NCI-H1694 (cell line): ENCODE data around the gene PELI2.
A peak's percentile ranks its signal among the peaks of the same experiment; 100 is the strongest.

Source experiments
- DNase-seq: peaks from one replicate; lab custom pipeline; 2025; lab: John Stamatoyannopoulos, UW

PELI2 gene

GRCh38 chr14:56172571-56172971 lies 54.4 kb downstream of the PELI2 start:
- DNase-seq = no peak

GRCh38 chr14:56173365-56173922 lies 55.2 kb downstream of the PELI2 start:
- DNase-seq = no peak

DNA sequence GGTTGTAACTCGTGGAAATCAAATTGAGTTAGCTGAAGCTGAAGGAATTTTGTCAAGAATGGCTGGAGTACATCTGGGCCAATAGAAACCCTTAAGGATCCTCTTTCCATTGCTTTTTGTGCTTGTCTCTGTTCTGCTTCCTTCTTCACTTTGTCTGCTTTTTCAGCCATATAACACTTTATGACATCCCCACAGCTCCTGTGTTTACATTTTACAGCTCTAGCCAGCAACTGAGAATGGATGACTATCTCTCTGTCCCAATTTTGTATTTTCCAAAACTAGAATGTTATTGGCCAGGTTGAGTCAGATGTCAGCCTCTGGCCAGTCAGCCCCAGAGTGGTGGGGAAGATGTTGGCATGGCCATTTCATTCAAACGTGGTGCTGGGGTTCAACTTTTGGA lies 57.6 kb downstream of the PELI2 start:
- DNase-seq = no peak

- DNase-seq = no peak
Measured at GRCh38 chr14:56176530-56176929, 58.3 kb downstream of the PELI2 start.

DNA sequence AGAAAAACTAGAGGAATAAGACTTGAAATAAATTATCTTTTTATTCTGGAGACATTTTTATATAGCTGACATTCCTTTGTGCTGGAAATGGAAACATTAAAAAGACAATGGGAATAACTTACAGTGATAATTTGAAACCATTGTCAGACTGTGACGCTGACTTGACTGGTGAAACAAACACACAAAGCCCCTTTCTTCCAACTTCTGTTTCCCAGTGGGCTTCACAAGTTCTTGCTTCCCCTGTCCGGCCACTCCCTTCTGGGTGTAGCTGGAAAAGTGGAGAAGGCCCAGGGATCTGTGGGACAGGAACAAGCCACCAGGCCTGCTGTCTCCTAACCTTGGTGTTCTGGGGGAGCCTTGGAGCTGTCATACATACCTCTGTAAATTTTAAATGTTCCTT lies 58.8 kb downstream of the PELI2 start:
- DNase-seq = no peak

- no peak for DNase-seq
Measured at GRCh38 chr14:56180754-56181542, 62.7 kb downstream of the PELI2 start.

GRCh38 chr14:56181681-56182085 lies 63.5 kb downstream of the PELI2 start:
- peak; percentile 21 for DNase-seq

DNA sequence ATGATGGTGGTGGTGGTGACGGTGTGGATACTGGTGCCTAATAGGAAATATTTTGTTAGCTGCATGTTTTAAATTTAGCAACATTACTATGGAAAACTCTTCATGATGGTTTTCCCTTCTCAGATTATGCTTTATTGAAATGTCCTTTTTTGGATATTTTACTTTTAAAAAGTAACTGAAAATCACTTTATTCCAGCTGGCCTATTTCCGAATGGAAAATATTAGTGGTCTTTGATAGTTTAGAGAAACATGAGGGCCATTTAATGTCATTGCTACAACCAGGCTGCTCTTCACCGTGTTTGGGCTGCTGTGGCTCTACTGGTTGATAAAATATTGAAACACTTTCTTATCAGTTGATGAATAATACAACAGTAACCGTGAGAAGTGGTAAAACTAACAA lies 64.2 kb downstream of the PELI2 start:
- DNase-seq = no peak

DNA sequence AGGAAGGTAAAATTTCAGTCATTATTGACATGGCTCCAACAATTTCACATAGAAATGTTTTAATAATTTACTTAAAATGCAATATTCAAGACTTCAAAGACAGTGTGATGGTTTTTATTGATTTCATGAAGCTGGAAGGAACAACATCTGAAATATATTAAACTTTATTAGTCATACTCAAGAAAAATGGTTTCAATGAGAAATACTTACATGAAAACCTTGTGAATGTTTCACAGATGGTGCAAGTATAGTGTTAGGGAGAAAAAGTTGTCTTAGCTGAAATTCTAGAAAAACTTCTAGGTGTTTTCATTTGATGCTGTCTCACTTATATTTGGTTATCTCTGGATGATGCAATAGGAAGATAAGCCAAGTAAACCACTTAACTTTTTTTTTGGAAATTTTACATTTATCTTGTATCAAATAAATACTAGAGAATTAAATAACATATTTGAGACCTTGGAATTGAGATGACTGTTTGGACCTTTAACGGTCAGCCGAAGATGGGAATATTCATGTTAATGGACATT lies 65.5 kb downstream of the PELI2 start:
- DNase-seq = no peak

DNA sequence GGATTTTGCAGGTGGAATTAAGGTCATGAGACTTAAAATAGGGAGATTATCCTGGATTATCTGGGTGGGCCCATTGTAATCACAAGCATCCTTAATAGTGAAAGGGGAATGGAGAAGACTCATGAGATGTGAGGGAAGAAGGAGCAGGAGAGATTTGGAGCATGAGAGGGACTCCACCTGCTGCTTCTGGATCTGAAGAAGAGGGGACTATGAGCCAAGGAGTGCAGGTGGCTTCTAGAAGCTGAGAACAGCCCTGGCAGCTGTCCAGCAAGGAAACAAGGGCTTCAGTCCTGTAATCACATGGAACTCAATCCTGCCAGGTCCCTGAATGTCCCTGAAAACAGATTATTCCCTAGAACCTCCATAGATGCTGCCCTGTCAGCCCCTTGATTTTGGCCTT lies 67.8 kb downstream of the PELI2 start:
- DNase-seq = no peak

GRCh38 chr14:56187736-56188135 lies 69.5 kb downstream of the PELI2 start:
- DNase-seq = no peak

- no peak for DNase-seq
Measured at GRCh38 chr14:56189307-56189706, 71.1 kb downstream of the PELI2 start.

DNA sequence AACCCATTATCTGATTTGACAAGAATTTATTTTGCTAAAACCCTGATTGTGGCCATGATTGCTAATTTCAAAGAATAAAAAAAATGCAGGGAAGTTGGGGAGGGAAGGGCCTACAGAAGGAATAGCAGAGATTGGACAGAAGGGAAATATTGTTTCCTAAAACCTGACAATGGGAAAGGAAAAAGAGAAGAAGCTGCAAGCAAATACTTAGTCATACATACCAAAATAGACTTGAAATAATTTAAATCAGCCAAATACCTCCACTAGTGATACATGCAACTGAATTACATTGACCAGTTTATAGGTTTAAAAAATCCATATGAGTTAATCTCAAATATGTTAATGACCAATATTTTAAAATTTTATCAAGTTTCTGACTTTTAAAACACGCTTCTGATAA lies 75.1 kb downstream of the PELI2 start:
- DNase-seq = no peak

- DNase-seq = no peak
Measured at GRCh38 chr14:56194042-56194441, 75.8 kb downstream of the PELI2 start.

GRCh38 chr14:56195223-56195622 lies 77.0 kb downstream of the PELI2 start:
- DNase-seq = no peak

DNA sequence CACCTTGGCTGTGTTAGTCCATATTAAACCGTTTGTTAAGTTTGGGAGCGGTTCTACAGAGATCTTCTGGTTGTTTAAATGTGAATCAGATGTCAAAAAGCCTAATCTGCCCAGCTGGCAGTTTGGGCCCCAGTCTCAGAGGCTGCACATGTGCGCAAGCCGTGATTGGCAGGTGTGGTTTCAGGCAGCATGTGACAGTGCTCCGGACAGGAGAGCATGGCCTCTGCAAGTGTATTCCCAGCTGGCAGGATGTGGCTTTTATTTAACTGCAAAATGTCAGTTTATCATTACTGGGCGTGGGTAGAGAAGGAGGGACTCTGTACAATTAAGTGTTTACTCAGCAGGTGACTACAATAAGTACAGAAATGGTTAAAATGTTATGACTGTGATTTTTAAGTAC lies 77.5 kb downstream of the PELI2 start:
- DNase-seq = no peak

GRCh38 chr14:56196274-56196673 lies 78.1 kb downstream of the PELI2 start:
- DNase-seq = no peak

DNA sequence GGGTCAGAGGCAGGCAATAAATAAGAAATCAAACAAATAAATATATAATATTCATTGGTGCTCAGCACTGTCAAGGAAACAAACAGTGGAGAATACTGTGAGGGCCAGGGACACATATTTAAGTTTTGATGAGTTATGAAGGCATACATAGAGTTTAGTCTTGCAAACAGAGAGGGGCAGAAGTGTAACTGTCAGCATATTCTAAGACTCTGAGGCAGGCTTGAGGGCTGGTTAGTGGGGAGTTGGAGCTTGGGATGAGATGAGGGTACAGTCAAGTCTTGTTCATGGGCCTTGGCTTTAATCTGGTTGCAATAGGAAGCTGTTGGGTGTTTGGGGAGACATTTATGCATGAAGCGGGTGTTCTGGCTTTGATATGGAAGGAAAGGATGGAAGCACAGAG lies 78.9 kb downstream of the PELI2 start:
- no peak for DNase-seq

DNA sequence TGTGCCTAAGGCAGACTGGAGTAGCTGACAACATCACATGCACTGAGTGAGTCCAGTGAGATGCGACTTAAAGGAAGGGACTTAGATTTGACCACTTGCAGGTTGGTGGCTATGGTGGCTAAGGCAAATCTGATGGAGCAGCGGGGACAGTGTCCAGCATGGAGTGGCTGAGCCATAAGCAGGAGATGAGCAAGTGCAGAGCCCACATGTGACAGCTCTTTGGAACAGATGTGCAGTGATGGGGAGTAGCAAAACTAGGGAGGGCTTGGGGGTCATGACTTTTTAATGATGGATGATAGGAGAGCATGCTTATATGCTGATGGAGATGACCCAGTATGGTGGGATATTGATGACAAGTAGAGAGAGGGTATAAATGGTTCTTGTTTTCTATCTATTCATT lies 80.2 kb downstream of the PELI2 start:
- DNase-seq = no peak

DNA sequence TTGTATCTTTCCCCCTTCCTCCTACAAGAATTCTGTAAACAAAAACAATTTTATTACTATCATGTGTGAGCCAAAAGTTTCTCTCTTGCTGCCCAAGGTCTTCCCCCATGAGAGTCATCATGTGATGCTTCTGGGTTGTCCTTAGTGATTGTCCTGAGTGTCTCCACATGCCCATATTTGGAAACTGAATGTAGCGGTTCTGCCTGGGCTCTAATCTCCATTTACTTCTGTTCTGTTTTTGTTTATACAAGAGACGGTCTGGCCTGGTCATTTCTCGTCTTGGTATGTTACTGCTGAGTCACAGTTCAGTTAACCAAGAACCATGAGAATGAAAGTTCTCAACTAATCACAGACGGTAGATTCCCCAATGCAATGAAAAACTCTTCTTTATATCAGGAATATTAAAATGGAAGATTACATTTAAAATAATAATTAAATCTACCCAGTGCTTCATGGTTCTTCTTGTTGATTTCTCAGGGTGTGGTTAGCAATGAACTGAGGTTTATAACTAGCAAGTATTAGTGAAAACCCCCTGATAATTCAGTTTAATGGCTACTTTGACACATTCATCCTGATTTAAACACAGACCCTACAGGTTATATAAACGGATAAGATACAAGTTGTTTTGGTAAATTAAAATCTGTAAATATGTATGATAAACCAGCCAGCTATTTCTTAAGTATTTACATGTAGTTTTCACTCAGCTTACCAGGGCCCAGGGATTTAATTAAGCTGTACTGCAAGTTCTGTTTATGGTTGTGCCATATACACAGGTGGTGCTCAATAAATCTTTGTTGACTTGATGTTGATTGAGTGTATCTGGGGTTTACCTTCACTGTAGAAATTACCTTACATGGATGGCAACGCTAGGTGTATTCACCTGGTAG lies 81.1 kb downstream of the PELI2 start:
- no peak for DNase-seq

DNA sequence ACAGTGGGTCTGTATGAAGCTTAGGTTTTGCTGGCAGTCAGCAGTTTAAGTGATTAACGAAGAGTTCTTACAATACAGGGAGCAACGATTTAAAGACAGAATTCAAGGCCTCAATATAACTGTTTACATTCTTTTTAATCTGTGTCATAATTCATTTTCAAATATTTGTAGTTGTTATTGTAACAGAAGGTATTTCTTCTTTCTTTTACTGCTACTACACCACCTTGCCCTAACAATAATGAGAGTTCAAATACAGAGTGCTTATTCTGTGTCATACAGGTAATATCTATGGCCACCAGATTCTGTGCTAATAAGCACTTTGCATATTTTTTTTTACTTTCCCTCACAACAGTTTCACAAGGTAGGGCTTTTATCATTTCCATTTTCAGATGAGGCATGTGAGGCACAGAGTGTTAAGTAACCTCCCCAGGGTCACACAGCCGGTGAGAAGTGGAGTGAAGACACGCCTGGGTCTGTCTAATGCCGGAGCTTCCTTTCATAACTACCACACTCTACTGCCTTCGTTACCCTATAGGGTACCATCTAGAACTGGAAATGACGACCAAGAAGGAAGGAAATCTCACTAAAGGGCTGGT lies 81.9 kb downstream of the PELI2 start:
- no peak for DNase-seq

DNA sequence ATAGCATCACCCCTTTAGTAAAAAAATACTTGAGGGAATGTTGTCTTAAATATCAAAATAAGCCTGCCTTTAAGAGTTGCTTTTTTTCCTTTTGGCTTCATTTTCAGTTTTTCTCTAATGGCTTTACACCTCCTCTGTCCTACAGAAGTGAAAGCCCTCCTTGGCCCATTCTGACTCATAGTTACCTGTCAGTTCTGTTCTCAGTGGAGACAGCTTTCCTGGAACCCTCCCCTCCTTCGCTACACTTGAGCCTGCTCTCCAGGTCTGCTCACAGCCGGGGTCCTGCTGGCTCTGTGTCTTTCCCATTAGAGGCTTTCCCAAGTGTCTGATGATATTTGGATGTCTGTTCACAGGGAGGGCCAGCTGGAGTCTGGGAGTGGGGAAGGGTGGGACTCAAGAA lies 84.0 kb downstream of the PELI2 start:
- no peak for DNase-seq
